Urinary bladder (tissue), 4 donors: ENCODE results near the gene FOXN3. TPM values are rescaled to one million over a fixed set of nuclear protein-coding genes. Genes with fewer than 3 reads are reported as not detected.
"Not testable (repeated sequence)": the region's sequence is repeated elsewhere in the genome, so short reads cannot be mapped to it uniquely, and the experiment has no call there.

Experiments
- DNase-seq: peaks from one replicate; pipeline ENCODE4 v3.0.0-alpha.2; 2015; ENCODE audit errors: extremely low spot score
- H3K27ac ChIP-seq: one replicate; pipeline ENCODE4 v1.5.1; 2013; ENCODE audit warnings: low read depth, mild to moderate bottlenecking, moderate library complexity
- H3K36me3 ChIP-seq: one replicate; pipeline ENCODE4 v1.6.1; 2013; ENCODE audit warnings: mild to moderate bottlenecking, moderate library complexity; ENCODE audit not compliant: insufficient read depth
- H3K4me1 ChIP-seq: one replicate; pipeline ENCODE4 v1.6.1; 2013; ENCODE audit warnings: mild to moderate bottlenecking, moderate library complexity; ENCODE audit not compliant: insufficient read depth
- H3K4me3 ChIP-seq: one replicate; pipeline ENCODE4 v1.5.1; 2013; ENCODE audit warnings: low read depth, low read length
- WGBS: extraction: QIAGEN DNeasy Blood & Tissue Kit; methylation state at CpG from one replicate; pipeline ENCODE4 v1.1.7; 2013; 5-methylcytosine and 5-hydroxymethylcytosine counted together
- polyA plus RNA-seq: library from polyadenylated mRNA; stranded (reverse); fragments of 200-250 nt; gene quantifications from one replicate; pipeline ENCODE4 v1.2.3, GENCODE V29; 2013
- total RNA-seq: library from RNA; depleted of rRNA; stranded (reverse); fragments of >200 nt; gene quantifications from one replicate; pipeline ENCODE4 v1.2.3, GENCODE V29; 2014
- donor health status: healthy with polysubstance abuse.
- donor health status: healthy.

FOXN3 gene
- total and polyA plus RNA-seq, 2 donors, result 38.5 to 64.7 TPM

DNA sequence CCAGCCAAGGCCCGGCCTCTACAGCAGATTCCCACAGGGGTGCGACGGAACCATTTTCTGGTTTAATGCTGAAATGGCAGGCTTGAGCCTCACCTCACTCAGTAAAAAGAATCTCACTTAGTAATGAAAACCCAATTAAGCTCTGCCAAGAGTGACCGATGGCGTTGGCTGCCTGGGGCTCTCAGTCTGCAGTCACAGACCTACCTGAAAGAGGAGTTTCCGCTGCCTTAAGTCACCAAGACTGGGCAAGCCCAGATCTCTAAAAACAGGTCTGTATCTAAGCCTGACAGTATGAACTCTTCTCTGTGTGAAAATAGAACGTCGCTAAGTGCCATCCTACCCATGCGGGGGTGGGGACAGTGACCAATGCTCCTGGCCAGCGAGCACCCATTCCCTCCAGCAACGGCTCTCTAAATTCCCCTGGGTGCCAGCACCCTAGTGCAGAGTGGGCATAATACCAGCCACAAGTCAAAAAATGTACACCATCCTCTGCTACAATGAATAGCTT lies 107.3 kb downstream of the FOXN3 start:
- DNase-seq, result no peak
- Histone ChIP-seq H3K27ac (no peak overlapping the region), H3K4me1 (no peaks in the 10 kb centered on the region), H3K4me3 (no peak overlapping the region), H3K36me3 (no peaks in the 10 kb centered on the region)
- WGBS, result 93% methylated on average over 11 of the region's 11 CpGs

DNA sequence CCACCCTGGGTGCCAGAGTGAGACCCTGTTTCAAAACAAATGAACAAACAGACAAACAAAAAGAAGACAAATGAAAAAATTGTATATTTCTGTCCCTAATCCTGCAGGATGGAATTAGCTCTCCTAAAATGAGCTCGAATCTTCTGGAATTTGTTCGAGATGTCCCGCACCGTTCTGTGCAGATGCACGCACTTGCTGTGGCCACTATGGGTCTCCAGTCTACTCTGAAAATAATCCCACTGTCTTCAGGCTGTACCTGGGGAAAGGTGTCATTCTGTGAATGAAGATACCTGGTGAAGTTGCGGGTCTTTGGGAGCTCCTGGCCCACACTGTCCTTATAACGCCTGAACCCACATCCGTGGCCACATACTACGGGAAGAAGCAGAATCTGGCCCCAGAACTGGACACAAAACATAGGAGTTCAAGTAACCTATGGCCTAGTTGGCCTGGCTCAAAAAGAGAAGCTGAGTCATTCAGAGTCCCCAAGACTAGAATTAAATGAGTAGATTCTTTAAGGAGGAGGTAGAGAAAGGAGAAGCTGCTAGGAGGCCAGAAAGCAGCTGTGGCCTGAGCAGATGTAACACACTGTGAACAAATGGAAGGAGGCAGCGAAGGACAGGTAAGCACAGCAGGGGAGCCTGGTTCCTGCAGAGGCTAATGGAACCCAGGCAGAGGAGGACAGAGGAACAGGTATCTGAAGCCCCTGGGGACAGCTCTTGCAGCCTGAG lies 108.6 kb downstream of the FOXN3 start:
- Histone ChIP-seq H3K4me1 (no peaks in the 10 kb centered on the region), H3K27ac (no peak overlapping the region), H3K36me3 (no peaks in the 10 kb centered on the region), H3K4me3 (no peak overlapping the region)
- 82% methylated on average over 10 of the region's 10 CpGs for WGBS
- DNase-seq, result no peak

DNA sequence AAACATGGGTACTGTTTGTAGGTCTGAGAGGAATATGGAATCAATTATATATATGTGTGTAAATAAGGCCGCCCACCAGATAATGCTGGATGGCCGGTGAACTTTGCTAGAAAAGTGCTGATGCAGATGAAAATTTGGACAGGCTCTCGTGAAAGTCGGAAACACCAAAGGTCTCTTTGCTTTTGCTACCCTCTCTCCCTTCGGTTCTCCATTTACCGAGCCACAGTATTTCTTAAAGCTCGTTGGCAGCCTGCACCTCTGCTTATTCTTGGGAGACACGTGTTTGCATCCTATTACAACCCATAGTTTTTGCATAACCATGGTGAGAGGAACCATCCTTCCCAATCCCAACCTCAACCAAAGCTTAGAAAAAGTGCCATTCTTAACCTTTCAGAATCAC lies 109.6 kb downstream of the FOXN3 start:
- Histone ChIP-seq H3K27ac (no peak overlapping the region), H3K4me3 (no peak overlapping the region), H3K4me1 (no peaks in the 10 kb centered on the region), H3K36me3 (no peaks in the 10 kb centered on the region)
- DNase-seq, result no peak
- 82% methylated on average over 8 of the region's 8 CpGs for WGBS

DNA sequence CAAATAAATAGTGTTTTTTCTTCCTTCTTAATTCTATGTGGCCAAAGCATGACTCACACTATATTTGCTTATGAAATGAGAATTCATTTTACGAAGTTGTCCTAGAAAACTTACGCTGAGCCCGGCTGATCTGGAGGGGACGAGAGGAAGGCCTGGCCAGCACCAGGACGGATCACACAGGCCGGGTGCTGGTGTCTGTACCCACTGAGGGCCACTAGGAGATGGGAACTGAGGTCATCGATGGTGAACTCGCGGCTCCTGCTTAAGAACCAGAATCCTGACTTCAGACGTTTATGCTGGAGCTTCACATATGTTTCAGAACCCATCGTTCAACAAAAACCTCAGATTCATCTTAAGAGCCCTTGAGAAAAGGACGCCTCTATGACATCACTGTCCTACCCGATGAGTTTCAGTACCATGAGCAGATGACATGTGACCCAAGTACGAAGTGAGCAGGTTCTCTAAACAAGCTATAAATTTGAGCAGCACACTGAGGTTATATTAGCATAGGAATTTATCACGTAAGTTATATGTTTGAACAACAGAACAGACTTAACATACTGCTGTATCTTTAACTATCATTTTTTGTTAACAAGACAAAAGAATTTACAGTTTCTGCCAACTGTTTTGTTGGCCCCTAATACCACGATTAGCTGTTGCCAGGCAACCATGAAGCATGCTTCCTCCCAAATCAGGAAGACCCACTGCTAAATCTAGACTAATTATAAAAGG lies 111.9 kb downstream of the FOXN3 start:
- WGBS, result 18% methylated on average over 16 of the region's 16 CpGs
- H3K4me1 ChIP-seq, result no peaks in the 10 kb centered on the region
- DNase-seq, result peak; percentile 72
- no peak overlapping the region for H3K4me3 ChIP-seq
- peak overlapping the region; percentile 80 for H3K27ac ChIP-seq
- H3K36me3 ChIP-seq, result no peaks in the 10 kb centered on the region

DNA sequence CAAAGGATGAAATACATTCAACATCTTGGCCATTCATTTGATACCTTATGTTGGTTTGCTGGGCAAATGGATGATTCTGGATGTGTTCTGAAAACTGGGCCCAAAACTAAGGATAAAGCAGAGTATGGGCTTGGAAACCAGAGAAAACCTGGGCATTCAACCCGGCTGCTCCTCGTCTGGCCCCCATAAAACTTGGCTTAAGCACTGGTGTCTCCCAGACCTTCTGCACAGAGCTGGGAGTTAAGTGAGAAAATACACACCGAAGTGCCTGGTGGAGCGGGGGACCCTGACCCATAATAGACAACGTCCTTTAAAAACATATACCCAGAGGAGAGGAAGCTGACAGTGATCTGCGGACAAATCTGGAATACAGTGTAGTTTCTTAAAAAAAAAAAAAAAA lies 112.5 kb downstream of the FOXN3 start:
- no peaks in the 10 kb centered on the region for H3K4me1 ChIP-seq
- H3K27ac ChIP-seq, result peak overlapping the region; percentile 92
- no peak overlapping the region for H3K4me3 ChIP-seq
- WGBS, result 34% methylated on average over 6 of the region's 6 CpGs
- DNase-seq, result no peak
- no peaks in the 10 kb centered on the region for H3K36me3 ChIP-seq

DNA sequence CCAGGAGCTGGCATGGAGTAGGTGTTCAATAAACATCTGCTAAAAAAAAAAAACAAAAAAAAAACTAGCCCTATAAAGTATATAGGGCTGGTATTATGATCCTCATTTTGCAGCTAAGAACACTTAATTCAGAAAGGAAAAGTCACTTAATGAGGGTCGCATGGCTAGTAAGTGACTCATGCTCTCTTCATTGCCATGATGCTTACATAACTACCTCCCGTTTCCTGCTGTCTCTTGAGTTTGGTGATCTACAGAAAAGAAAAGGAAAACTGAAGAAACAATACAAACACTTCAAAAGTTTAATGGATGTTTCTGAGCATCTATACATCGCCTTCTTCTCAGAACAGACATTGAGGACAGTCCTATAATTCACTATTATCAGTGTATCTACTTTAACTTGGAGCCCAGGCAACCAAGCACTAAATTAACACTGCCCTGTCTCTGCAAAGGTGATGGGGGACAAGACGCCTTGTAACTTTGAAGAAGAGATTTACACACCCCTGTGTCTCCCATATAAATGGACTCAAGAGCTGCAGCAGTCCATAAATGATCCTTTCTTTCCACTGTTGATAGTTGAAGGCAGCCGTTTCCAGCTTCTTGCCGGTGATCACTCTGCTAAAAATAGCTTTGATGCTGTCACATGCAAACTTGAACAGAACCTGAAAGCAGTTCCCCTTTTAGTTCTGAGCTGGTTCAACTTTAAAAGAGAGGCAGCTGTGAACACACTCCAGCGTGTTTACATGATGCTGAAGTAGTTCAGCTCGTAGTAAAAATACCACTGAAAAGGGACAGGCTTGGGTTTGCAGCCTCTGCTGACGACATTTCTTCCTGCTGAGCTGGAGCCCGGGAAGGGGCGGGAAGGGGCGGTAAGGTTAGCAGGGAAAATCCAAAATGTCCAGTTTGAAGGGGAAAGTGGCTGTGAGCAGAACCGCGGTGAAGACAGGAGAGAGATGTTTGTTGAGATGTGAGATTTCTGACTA lies 113.3 kb downstream of the FOXN3 start:
- no peaks in the 10 kb centered on the region for H3K36me3 ChIP-seq
- H3K4me1 ChIP-seq, result no peaks in the 10 kb centered on the region
- H3K4me3 ChIP-seq, result no peak overlapping the region
- DNase-seq, result peak; percentile 80
- WGBS, result 5% methylated on average over 14 of the region's 14 CpGs
- H3K27ac ChIP-seq, result peak overlapping the region; percentile 92

DNA sequence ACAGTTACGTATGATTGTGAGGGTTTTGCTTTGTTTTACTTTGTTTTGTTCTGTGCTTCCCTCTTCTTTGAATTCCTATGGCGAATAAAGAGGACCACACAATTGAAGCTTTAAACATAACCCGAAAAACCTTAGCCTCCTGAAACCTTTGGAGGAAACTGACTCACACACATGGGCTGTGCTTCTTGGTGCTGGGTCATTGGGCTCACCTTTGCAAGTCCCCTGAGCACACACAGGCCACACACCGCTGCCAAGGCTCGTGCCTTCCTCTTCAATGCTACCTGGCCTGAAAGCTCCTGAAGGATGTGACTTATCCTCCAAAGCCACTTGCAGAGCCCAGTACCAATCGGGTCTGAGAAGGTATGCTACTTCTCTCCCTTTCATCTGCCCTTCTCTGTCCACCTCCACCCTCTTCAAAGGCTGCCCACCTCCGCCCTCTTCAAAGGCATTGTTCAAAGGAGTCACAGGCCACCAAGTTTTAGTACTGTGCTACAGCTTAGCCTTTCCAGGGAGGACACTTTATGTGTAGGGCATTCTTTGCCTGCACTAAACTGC lies 114.6 kb downstream of the FOXN3 start:
- no peak for DNase-seq
- Histone ChIP-seq H3K27ac (peak overlapping the region; percentile 42), H3K4me1 (no peaks in the 10 kb centered on the region), H3K4me3 (no peak overlapping the region), H3K36me3 (no peaks in the 10 kb centered on the region)
- WGBS, result 93% methylated on average over 7 of the region's 7 CpGs

DNA sequence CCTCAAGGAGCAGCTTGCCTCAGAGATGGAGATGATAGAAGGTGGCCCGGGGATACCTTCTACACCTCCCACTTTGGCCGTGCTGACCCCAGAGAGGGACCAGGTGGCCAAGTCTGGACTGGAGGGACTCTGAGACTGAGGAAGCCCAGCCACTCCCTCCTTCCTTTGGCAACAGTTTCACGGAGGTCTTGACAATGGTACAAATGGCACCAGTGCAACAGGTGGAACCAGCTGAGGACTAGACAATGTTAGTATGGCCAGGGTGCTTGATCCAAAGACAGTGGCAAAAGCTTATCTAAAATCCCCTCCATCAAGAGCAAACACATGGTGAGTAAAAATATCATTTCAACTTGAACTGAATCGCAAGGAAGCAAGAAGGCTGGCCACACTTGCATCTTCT lies 117.4 kb downstream of the FOXN3 start:
- Histone ChIP-seq H3K4me3 (no peak overlapping the region), H3K27ac (no peak overlapping the region), H3K36me3 (no peaks in the 10 kb centered on the region), H3K4me1 (no peaks in the 10 kb centered on the region)
- no peak for DNase-seq
- 89% methylated on average over 4 of the region's 4 CpGs for WGBS

DNA sequence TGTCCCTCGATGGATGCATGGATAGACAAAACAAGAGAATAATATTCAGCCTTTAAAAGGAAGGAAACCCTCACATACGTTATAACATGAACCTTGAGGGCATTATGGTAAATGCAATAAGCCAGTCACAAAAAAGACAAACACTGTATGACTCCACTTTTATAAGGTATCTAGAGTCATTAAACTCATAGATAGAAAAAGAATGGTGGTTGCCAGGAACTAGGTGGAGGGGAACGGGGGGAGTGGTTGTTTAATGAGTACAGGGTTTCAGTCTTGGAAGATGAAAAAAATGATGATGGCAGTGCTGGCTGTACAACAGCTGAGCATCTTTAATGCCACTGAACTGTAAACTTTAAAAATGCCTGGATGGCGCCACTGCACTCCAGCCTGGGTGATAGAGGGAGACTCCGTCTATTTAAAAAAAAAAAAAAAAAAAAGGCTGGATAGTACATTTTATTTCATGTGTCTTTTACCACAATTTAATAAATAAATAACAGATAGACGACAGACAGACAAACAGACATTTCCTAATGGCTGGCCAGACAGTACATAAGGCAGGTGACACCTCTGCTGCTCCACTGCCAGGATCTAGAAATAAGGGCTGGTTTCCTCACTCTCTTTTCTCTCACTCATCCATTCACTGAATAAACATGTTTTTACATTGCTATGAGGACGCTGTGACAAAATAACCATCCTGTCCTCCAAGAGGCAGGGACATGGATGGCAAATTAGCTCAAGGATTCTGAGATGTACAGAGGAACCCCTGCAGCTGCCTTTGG lies 118.8 kb downstream of the FOXN3 start:
- DNase-seq, result no peak
- no peak overlapping the region for H3K27ac ChIP-seq
- 68% methylated on average over 7 of the region's 7 CpGs for WGBS

DNA sequence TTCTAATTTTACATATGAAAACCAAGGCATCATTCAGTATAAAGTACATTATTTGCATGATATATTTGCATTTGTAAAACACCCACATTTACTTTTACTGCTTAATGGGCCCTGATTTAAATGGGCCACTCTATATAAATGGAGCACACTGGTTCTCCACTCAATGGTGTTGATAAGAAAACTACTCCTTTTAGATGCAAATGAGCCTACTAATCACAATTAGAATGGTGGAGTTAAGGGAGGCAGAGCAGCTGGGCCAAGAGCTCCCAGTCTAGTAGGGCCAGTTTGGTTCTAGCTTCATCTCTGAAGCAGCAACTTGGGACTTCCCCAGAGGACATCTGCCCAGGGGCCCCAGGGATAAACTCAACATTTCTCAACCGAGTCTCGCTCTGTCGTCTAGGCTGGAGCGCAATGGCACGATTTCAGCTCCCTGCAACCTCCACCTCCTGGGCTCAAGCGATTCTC lies 120.7 kb downstream of the FOXN3 start:
- Histone ChIP-seq H3K4me1 (no peaks in the 10 kb centered on the region), H3K36me3 (no peaks in the 10 kb centered on the region), H3K4me3 (no peak overlapping the region), H3K27ac (no peak overlapping the region)
- 95% methylated on average over 6 of the region's 6 CpGs for WGBS
- no peak for DNase-seq

More for the DNA sequence above, 118.8 kb downstream of the FOXN3 start:
- Histone ChIP-seq H3K36me3 (no peaks in the 10 kb centered on the region), H3K4me3 (no peak overlapping the region), H3K4me1 (no peaks in the 10 kb centered on the region)

DNA sequence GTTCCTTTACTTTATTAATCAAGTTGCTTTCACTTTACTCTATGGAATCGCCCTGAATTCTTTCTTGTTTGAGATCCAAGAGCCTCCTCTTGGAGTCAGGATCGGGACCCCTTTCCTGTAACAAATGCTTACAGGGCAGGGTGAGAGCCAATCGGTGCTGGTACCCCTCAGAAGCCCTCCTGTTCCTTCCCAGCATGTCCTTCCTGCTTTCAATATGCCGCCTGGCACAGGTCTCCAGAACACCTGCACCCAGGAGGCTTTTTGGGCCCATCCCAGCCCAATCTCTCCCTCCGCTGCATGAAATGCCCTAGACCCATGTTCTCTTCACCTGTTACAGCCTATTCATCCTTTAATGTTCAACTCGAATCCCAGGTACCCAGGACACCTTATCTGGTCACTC lies 122.2 kb downstream of the FOXN3 start:
- DNase-seq, result no peak
- 98% methylated on average over 6 of the region's 6 CpGs for WGBS
- H3K4me1 ChIP-seq, result no peaks in the 10 kb centered on the region

DNA sequence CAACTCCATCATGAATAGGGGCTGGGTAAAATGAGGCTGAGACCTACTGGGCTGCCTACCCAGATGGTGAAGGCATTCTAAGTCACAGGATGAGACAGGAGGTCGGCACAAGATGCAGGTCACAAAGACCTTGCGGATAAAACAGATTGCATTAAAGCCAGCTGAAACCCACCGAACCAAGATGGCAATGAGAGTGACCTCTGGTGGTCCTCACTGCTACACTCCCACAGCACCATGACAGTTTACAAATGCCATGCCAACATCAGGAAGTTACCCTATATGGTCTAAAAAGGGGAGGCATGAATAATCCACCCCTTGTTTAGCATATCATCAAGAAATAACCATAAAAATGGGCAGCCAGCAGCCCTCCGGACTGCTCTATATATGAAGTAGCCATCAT lies 122.6 kb downstream of the FOXN3 start:
- DNase-seq, H3K4me1 ChIP-seq, H3K36me3 ChIP-seq, H3K4me3 ChIP-seq, H3K27ac ChIP-seq: not testable (repeated sequence)
- WGBS, result 95% methylated on average over 4 of the region's 4 CpGs

More for the DNA sequence above, 122.2 kb downstream of the FOXN3 start:
- no peaks in the 10 kb centered on the region for H3K36me3 ChIP-seq
- no peak overlapping the region for H3K27ac ChIP-seq
- no peak overlapping the region for H3K4me3 ChIP-seq
